ENCODE measurements around the gene TMCC2.

The TMCC2 gene

DNA sequence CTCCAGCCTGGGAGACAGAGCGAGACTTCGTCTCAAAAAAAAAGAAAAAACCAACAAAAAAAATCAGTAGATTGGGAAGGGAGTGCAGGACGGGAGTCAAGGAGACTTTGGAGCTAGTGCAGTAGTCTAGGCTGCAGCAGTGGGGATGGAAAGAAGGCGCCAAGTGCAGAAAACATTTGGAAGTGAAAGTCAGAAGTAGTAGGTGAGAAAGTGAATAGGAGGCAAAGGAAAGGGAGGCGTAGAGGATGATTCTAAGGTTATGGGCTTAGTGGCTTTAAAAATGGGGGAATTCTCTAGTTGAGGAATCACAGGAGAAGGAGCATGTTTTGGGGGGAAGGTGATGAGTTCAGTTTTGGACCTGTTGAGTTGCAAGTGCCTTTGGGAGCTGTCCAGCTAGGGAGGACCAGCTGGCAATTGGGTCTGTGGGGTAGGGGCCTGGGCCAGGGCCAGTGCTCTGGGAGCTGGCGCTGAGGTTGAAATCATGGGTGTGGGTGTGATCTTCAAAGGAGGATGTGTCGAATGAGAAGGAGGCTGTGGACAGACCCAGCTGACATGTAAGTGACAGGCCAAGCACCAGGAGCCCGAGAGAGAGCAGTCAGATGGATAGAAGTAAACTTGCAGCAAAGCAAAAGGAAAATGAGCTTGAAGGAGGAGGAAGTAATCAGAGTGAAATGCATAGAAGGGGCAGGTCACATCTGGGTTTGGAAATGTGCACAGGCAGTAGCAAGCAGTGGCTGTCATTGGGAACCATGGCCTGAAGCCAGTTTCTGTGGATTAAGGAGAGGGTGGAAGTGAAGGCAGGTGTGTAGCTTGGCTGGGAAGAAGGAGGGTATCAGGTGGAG lies 15.8 kb downstream of the TMCC2 start:
- no peak for DNase-seq

DNA sequence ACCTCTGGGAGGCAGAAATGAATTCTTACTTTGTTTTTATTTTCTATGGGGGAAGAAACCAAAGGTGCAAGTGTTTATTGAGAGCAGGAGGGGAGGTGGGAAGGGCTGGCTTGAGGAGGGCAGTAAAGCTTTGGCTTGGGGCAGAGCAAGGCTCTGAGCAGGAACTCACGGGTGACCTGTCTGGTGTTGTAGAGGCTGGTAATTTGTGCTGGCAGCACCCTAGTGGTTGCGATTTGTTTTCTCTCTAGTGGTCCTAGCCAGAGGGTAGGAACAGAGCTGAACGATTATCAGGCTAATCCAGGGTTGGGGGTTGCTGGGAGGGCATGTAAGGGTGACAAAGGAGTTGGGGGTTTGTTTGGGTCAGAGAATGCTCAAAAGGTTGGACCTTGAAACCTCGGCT lies 16.6 kb downstream of the TMCC2 start:
- no peak for DNase-seq

DNA sequence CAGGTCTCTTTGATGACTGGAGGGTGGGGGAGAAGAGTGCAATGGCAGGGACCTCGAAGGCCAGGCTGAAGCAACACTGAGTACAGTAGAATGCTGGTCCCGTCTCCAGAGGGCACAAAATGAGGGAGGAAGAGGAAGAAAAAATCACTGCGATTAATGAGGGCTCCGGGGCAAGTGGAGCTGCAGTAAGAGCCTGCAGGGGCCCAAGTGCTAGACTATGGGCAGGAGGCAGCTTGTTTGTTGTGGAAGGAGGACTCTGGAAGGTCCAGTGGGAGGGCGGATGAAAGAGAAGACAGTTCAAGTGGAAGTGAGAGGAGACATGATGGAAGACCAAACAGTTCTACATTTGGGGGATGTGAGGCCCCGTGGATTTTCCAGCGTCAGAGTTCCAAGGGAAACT lies 17.4 kb downstream of the TMCC2 start:
- DNase-seq: no peak

DNA sequence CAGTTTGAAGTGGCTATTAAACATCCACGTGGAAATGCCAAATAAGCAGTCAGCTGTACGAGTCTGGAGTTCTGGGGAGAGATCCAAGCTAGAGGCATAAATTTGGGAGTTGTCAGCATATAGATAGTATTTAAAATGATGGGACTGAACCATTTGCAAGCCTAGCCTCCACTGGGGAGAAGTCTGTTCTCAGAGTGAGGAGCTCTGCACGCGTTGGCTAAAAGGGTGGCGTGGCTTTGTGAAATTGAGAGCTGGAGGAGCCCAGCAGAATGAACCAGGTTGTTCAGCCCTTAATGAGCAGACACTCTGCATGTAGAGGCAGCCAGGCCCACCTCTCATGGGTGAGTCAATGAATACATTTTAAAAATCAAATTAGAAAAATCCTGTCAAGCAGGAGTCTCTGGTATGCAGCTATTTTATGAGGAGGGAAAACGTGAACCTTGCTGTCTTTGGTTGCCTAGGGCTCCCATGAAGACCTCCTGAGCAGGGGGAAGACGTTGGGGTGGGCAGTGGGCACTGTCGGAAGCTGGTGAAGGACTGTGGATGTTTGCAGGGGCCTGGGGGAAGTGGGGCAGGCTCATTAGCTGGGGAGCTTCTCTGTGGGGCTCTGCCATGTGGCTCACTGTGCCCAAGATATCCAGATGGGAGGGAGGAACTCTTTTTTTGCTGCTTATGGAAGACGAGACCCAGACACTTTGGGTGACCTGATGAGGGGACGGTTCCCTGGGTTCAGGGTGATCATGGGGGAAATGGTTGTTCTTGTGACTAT lies 18.8 kb downstream of the TMCC2 start:
- DNase-seq: no peak

DNA sequence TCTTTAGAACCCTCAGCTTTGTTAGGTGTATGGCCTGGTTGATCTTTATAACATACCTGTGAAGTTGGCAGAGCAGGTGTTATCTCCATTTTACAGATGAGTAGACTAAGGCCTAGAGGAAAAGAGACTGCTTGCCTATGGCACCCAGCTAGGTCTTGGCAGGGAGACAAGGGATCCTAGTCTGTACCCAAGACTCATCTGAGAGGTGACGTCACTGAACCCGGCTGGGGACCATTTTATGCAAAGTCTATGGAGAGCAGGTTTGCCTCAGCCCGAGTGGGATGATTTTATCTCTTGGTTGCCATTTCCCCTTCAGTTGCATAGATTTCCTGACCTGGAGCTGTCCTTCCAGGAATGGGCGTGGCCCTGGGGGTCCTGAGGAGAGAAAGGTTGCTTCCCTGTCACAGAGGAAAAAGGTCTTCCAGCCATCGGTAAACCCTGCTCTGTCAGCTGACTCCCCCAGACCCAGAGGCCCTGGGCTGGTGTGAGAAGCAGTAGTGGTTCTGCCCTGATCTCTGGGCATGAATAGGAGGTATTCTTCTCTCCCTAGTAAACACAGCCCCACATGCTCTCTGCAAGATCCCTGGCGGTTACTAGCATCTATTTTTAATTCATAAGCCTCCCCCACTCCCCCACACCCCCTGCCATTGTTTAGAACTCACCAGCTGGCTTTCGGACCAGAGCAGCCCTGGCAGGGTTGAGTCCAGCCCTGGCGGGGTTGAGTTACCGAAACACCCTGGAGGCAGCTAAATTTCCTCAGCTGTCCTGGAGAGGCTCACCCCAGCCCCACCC lies 19.6 kb downstream of the TMCC2 start:
- DNase-seq: no peak

DNA sequence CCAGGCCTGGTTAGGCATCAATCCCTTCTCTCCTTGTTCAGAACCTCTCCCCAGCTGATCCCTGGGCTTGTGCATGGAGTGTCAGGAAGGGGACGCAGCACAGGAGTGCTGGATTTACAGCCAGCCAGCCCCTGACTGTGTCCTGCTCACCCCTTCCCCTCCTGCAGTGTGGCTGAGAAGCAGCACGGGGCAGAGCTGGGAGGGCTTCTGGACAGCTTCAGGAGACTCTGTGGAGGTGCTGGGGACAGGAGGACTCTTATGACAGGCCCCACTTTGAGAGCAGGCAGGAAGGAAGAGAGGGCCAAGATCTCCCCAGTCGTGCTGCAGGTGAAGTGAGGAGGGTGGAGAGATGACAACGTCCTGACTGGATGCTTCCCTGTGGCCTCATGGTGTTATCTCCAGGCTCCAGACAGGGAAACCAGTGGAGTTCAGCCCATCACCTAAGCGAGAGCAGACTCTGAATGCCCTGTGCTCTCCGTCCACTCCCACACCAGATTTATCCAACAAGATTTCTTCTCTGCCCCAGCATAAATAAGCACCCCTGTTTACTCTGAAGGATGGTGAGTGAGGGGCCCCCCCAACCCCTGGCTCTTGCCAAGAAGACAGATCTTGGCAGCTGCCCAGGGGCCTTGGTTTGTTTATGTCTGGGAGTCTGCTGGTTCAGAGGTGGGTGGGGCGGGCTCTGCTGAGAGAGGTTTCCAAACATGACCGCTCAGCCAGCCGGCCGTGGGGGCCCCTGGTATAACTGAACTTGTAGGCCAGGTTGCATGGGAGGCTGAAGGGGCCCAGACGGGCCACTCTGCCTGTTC lies 21.3 kb downstream of the TMCC2 start:
- no peak for DNase-seq

DNA sequence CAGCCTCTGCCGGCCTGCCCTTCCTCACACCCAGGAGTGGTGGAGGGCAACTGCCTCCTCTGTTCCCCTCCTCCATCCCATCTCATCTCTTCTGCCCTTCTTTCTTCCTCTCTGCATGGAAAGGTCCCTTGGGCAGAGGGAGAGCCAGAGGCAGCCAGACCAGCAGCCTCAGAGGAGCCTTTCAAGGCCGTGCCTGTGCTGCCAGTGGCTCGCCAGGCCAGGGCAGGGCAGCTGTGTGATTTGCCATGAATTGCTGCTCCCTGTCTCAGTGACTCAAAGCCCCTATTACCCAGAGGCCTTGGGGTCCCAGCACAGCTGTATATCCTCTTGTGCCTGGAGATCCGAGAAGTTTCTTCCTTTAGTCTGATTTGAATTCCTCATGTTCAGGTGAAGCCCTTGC lies 21.9 kb downstream of the TMCC2 start:
- DNase-seq: no peak

DNA sequence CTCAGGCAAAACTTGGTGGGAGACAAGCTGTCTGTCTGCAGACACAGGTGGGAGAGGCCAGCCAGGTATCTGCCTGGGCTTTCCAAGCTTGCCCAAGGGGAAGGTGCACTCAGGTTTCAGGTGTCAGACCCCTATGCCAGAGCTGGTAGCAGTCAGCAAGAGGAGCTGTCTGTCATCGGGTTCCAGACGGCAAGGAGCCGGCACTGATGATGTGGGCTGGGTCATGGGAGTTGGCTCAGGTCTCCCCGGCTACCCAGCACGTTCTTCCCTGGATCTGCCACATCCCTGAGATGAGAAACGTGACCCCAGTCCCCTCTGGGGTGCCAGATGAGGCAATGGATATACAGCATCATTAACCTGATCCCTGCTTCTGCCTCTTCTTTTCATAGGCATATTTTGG lies 23.0 kb downstream of the TMCC2 start:
- no peak for DNase-seq

DNA sequence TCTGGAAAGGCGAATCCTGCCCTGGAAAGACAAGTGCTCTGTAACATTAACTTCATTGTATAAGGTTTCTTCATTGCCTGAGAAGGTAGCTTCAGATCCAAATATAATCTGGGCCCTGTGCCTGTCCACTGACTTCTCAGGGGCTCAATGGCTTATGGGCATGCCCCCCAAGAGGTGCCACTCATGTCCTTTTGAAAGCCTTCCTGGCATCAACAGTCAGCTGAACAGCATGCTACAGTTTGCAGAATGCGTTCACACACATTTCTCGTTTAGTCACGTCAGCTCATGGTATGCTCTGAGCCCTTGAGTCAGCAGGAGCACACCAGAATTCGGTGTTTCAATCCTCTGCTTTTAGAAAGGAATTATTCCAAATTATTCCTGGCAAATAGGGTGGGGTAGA lies 23.8 kb downstream of the TMCC2 start:
- DNase-seq: no peak

DNA sequence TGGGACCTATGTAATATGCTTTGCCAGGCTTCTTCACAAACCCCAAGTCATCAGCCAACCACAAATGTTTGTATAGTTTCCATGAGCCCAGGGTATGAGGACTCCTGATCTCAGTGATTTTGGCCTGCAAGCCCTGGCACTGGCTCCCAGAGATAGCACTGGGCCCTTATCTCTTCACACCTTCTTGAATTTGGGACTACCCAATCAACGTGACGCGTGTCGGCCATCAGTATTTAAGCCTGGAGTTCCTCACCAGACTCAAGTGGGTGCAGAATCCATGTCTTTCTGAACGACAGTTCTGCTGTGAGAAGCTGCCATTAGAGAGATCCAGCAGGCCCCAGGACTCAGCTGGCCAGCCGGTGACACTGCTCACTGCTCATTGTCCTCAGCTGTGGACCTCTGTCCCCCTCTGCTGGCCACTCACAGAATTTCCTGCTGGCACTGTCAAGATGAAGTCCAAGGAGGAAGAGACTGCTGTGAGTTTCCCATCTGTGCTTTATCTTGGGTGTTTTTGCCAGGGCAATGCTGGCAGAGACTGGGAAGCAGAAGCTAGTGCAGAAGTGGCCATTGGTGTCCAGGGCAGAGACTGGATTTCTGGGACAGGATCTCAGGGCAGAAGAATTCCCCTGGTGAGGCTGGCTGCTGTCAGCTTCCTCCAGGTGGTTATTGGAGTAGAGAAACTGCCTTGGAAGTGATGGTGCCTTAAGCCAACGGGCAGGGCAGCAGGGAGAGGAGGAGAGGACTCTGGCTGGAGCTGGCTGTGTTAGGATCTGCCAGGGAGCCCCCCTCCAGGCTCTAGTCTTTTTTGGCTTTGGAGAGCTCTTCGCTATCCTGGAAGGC lies 28.4 kb downstream of the TMCC2 start:
- peak; percentile 75 for DNase-seq

DNA sequence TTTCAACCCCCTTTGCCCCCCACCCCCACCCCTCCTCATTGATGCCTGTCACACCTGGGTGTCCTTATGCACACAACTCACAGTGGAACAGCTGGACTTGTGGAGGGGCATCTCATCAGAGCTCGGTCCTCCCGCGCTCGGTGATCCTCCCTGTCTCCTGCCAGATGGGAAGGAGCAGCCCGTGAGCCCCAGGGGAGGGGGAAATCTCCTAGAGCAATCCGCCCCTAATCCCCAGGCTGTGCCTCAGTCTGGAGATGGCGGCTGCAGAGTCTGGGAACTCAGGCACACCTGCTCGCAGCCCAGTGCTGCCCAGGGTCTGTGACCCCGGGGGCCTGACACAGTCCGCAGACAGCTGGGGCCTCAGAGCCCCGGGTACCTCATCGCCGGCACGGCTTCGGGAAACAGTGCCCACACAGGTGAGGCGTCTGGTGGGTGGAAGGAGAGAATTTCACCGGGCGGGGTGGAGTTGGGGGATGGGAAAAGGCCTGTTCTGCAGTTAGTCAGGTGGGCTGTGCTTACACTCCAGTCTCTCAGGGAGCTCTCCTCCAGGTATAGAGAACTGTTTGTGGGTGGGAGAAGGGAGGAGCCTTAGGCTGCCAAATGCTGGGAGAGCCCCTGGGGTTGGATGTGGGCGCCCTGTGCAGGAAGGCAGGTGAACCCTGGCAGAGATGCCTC lies 29.3 kb downstream of the TMCC2 start:
- no peak for DNase-seq

DNA sequence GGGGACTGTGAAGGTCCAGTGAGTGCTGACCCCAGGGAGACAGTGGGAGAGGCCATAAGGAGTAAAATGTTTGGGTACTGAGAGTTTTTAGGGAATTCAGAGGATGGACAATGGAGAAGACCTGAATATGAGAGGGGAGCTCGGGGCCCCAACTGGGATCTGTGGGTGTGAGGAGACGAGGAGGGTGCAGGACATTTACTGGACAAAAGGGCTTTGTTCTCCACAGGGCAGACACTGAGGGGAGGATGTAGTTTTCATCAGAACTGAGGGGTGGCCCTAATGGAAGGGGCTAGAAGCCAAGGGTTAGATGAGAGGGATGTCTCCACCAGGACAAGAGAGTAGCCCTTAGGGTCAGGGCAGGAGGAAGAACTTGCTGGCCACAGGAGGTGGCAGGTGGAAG lies 30.0 kb downstream of the TMCC2 start:
- no peak for DNase-seq

DNA sequence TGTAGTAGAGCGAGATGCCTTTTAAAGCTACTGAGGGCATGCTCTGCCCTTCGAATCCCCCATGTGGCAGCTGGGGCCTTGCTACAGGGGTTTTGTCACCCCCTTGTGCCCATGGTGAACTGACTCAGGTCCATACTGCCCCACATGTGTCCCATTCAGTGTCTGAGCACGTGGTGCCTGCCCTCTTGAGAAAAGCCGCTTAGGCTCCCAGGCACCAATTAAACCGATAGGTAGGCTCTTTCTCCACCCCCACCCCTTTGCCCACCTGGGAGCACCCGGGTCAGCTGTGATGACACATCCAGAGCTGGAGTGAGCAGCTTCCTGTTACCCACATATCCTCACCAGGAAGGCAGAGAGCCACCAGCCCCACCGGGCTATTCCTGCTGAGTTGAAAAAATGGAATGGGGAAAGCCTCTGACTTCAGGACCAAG lies 30.5 kb downstream of the TMCC2 start:
- no peak for DNase-seq

DNA sequence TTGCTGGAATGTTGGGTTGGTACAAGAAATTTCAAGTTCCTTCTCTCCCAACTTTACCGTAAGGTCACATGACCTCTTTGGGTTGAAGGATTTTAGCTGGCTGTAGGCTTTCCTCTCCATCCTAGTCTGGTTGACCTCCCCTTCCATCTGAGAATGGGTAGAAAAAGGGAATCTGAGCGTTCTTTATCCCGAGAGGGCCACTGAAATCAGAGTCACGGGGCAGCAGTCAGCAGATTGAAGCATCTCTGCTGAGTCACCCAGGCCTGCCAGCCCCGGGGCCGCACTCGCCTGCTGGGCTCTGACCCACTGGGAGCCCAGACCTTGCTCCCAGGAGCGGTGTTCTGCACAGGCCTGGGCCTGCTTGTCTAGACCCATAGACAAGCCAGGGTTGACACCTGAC lies 31.0 kb downstream of the TMCC2 start:
- DNase-seq: no peak

DNA sequence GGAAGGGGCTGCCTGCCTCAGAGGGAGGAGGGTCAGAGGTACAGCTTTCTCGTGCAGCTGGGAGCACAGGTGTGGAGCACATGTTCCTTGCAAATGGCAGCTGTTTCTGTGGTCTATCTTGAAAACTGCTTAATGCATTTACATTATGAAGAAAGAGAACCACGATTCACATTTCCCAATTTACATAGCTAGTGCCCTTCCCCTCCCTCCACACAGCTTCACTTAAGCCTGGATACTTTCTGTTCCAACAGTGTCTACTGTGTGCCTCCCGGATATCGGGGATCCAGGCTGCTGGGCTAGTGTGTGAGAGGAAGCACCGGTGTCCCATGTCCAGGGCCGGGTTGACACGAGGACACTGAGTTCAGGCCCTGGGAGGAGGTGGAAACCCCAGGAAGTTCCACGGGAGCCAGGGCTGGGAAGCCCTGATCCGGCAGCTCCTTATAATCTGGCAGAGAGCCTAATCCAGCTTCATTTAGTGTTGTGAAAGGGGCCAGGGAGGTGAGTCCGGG lies 31.6 kb downstream of the TMCC2 start:
- no peak for DNase-seq

DNA sequence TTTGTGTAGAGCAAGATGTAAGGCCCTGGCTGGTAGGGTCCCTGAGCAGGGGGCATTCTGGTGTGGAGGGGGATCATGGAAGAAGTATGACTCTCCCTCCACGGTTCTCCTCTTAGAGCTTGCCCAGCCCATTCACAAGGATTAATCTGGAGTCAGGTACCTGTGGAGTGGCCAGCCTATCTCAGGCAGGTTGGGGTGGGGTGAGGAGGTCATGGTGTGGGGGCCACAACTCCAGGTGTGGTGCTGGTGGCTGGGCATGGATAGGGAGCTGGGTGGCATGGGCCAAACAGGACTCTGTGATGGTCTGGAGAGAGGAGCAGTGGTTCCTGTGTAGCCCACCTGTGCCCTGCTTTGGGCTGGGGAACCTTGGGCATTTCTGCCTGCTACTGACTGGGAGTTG lies 32.3 kb downstream of the TMCC2 start:
- DNase-seq: no peak

DNA sequence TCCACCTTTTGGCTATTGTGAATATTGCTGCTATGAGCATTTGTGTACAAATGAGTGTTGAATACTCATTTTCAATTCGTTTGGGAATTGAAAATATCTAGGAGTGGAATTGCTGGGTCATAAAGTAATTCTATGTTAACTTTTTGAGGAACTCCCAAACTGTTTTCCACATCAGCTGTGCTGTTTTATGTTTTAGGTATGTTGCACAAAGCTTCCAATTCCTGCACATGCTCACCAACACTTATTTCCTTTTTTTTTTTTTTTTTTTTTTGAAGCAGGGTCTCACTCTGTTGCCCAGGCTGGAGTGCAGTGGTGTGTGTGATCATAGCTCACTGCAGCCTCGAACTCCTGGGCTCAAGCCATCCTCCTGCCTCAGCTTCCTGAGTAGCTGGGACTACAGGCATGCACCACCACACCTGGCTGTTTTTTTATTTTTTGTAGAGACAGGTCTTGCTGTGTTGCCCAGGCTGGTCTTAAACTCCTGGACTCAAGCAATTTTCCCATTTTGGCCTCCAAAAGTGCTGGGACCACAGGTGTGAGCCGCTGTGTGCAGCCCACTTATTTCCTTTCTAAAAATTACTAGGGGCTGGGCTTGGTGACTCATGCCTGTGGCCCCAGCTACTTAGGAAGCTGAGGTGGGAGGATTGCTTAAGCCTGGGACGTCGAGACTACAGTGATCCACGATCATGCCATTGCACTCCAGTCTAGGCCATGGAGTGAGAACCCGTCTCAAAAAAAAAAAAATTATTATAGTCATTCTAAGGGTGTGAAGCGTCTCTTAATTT lies 33.4 kb downstream of the TMCC2 start:
- DNase-seq: no peak

DNA sequence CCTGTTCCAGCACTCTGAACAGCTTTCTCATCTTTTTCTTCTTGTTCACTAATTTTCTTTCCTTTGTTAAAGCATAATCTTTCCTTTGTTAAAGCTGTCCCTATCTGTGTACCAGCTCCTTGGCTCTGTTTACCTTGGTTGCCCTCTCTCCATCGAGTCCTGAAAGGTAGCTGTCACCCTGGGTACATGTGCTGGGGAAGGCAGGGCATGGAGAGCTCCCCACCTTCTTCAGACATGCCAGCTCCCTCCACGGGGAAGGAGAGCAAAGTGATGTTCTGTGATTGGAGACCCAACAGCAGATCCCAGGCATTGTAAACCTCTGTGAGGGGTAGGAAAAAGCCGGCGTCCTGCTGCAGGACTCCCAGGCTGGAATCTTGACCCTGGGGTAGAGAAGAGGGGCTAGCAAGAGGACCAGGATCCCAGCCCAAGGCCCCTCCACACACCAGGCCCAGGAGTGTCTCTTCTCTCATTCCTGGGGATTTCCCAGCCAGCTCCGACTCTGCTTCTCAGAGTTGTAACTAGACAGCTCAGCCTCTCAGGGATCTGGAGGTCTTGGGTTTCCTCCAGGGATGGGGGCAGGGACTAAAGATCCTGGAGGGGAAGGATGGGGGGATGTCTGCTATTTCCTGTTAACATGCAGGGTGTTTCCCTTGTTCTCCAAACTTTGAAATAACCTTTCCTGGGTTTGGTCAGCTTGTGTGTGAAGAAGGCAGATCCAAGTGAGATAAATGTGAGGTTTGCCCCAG lies 34.4 kb downstream of the TMCC2 start:
- no peak for DNase-seq

DNA sequence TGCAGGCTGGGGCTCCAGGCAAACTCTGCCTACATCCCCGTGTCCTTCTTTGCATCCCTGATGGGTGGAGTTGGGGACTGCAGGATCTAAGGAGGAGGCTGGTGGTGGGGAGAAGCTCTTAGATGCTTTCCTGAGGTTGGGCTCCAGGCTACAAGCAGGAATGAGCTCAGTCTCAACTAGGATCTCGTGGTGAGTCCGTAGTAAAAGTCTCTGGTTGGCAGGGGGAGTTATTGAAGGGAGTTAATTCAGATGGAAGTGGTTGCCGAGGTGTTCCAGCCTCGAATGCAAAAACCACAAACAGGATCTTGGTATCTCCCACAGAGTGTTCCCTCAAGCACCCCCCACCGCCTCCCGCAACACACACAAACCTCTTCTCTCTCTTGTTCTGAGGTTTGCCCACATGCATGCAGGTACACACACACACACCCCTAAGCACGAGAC lies 35.0 kb downstream of the TMCC2 start:
- no peak for DNase-seq

Measured in activated CD4-positive, alpha-beta T cell treated with anti-CD3 and anti-CD28 coated beads for 1 hour (primary cell).